ENCODE measurements around the gene SH3BP5. TPM values are rescaled to one million over a fixed set of nuclear protein-coding genes. Genes with fewer than 3 reads are reported as not detected.
"Not testable (repeated sequence)": the region's sequence is repeated elsewhere in the genome, so short reads cannot be mapped to it uniquely, and the experiment has no call there.

SH3BP5 gene
- total and polyA plus RNA-seq, 4 experiments from 2014 or later: 48.2 to 118 (median 56.3) TPM

DNA sequence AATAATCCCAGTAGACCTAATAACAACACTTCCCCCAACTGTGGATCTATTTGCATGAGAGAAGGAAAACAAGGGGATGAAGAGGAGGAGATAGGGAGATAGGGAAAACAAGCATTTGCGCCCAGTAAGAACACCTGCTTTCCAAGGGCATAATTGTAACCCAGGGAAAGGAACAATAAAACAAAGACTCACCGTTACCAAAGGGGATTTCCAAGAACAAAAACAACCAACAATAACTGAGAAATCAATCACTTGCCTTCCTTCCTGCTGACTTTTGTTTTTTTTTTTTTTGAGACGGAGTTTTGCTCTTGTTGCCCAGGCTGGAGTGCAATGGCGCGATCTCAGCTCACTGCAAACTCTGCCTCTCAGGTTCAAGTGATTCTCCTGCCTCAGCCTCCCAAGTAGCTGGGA is 24.3 kb upstream of the SH3BP5 start:
- H3K36me3 ChIP-seq (ENCODE audit: insufficient read depth, low read length); H3K9me3 ChIP-seq (ENCODE audit: control insufficient read depth in 1 of 2, low read length in 2 of 2); H3K27me3 ChIP-seq (ENCODE audit: insufficient read depth, low read length); H3K9me3 Mint-ChIP-seq; H3K27me3 Mint-ChIP-seq; H3K36me3 Mint-ChIP-seq: not testable (repeated sequence)
- intact Hi-C loops (cut with micrococcal nuclease): loop anchor here (1.0 kb wide), 1 partner anchor 9 kb away; no protein-coding TSS in a partner anchor
- Histone ChIP-seq H3K4me1 (ENCODE audit: insufficient read depth, low read length) (peaks cover 67% of the 10 kb centered on the region), H3K4me3 (ENCODE audit: low read length in 2 of 2) (peak overlapping the region in 1 of 2 donors; percentile 49), H3K27ac (ENCODE audit: low read depth, low read length) (peak overlapping the region; percentile 72)
- CTCF ChIA-PET (ENCODE audit: partially characterized antibody): interaction anchor here (1.2 to 8.8 kb wide), 7 partner anchors 8 to 89 kb away, joined by 3 to 41 read pairs (median 7); partner anchors contain the start of gene SH3BP5
- POLR2A ChIA-PET (ENCODE audit: partially characterized antibody): interaction anchor here (0.7 to 3.0 kb wide), 4 partner anchors 9 to 1051 kb away, joined by 3 to 20 read pairs (median 6); partner anchors contain the start of gene SH3BP5
- H3K27ac Mint-ChIP-seq: peak overlapping the region; percentile 90 to 99 (median 97)
- DNase-seq: peak in 4 of 5 donors; percentile 55 to 79 (median 66)
- H3K4me3 Mint-ChIP-seq: peak overlapping the region; percentile 36 to 91 (median 80)
- H3K4me1 Mint-ChIP-seq: peaks cover 33 to 58% (median 50%) of the 10 kb centered on the region in 4 donors

DNA sequence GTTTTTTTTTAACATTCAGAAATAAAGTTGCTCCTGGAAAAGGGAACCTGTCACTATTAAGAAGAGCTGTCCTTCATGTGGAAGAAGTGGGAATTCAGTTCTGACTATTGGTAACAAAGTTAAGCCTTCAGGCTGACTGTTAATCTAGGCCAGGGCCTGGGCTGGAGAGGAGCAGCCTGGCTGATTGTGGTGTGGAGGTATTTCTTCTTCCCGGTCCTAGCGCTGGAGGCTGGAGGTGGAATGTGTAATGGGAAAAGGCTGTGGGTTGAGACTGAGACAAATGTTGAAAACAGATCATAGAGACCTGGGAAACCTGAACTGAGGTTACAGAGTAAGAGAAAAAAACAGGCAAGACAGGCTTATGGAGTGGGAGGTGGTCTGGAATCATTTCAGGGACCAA is 23.8 kb upstream of the SH3BP5 start:
- Histone ChIP-seq H3K27ac (ENCODE audit: low read depth, low read length) (peak overlapping the region; percentile 72), H3K36me3 (ENCODE audit: insufficient read depth, low read length) (no peaks in the 10 kb centered on the region), H3K9me3 (ENCODE audit: control insufficient read depth in 1 of 2, low read length in 2 of 2) (no peaks in the 10 kb centered on the region), H3K27me3 (ENCODE audit: insufficient read depth, low read length) (no peaks in the 10 kb centered on the region), H3K4me3 (ENCODE audit: low read length in 2 of 2) (peak overlapping the region in 1 of 2 donors; percentile 49), H3K4me1 (ENCODE audit: insufficient read depth, low read length) (peaks cover 67% of the 10 kb centered on the region)
- Mint-ChIP-seq H3K36me3 (peaks cover 0 to 1% of the 10 kb centered on the region in 2 donors), H3K27ac (peak overlapping the region; percentile 90 to 99 (median 97)), H3K27me3 (no peaks in the 10 kb centered on the region), H3K9me3 (peaks cover 0 to 9% (median 4%) of the 10 kb centered on the region in 8 donors), H3K4me1 (peaks cover 30 to 57% (median 46%) of the 10 kb centered on the region in 4 donors), H3K4me3 (peak overlapping the region; percentile 62 to 91 (median 80))
- ChIA-PET CTCF (ENCODE audit: partially characterized antibody) (interaction anchor here (1.5 to 8.8 kb wide), 5 partner anchors 9 to 89 kb away, joined by 5 to 41 read pairs (median 7); partner anchors contain the start of gene SH3BP5), POLR2A (ENCODE audit: partially characterized antibody) (interaction anchor here (0.8 to 3.0 kb wide), 5 partner anchors 8 to 85 kb away, joined by 3 to 20 read pairs (median 5); partner anchors contain the start of gene SH3BP5)
- DNase-seq: no peak
- intact Hi-C loops (cut with micrococcal nuclease): loop anchor here (1.0 kb wide), 1 partner anchor 9 kb away; no protein-coding TSS in a partner anchor

DNA sequence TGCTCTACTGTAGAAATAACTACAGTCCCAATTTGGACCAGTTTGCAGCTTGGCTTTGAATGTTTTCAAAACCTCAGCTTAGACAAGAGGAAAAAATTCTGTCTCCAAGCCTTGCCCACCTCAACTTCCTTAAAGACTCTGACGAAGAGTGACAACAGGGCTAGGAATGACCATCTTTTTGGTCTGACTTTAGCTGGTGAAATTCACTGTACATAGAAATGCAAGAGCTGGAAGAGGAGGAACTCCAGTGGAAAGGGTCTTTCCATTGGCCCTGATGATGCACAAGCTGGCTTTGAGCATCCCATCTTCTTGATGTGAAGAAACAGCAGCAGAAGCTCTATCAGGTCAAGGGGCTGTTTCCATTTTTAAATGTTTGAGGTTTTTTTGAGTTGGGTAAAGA is 22.7 kb upstream of the SH3BP5 start:
- Histone ChIP-seq H3K27me3 (ENCODE audit: insufficient read depth, low read length) (no peaks in the 10 kb centered on the region), H3K4me3 (ENCODE audit: low read length in 2 of 2) (no peak overlapping the region), H3K27ac (ENCODE audit: low read depth, low read length) (no peak overlapping the region), H3K9me3 (ENCODE audit: control insufficient read depth in 1 of 2, low read length in 2 of 2) (no peaks in the 10 kb centered on the region), H3K4me1 (ENCODE audit: insufficient read depth, low read length) (peaks cover 63% of the 10 kb centered on the region), H3K36me3 (ENCODE audit: insufficient read depth, low read length) (no peaks in the 10 kb centered on the region)
- Mint-ChIP-seq H3K9me3 (peaks cover 0 to 17% (median 10%) of the 10 kb centered on the region in 8 donors), H3K4me3 (peak overlapping the region in 1 of 8 donors; percentile 61), H3K36me3 (peaks cover 1 to 5% of the 10 kb centered on the region in 2 donors), H3K4me1 (peaks cover 29 to 56% (median 45%) of the 10 kb centered on the region in 4 donors), H3K27me3 (no peaks in the 10 kb centered on the region), H3K27ac (peak overlapping the region; percentile 22 to 98 (median 67))
- CTCF ChIA-PET (ENCODE audit: partially characterized antibody): interaction anchor here (0.9 to 8.8 kb wide), 10 partner anchors 8 to 304 kb away, joined by 3 to 41 read pairs (median 4); partner anchors contain the start of gene SH3BP5
- no peak for DNase-seq
- intact Hi-C loops (cut with micrococcal nuclease): no loop called here
- POLR2A ChIA-PET (ENCODE audit: partially characterized antibody): interaction anchor here (0.8 to 3.0 kb wide), 6 partner anchors 7 to 88 kb away, joined by 3 to 20 read pairs (median 4); partner anchors contain the start of gene SH3BP5

DNA sequence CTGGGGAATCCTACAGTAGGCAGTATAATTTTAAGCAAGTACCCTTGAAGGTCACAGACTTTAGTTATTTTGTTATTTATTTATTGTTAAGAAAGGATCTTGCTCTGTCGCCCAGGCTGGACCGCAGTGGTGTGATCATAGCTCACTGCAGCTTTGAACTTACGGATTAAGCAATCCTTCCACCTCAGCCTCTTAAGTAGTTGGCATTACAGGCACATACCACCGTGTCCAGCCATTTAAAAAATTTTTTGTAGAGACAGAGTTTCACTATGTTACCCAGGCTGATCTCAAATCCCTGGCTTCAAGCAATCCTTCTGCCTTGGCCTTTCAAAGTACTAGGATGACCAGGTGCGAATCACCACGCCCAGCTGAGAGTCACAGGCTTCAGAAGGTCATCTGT is 22.1 kb upstream of the SH3BP5 start:
- POLR2A ChIA-PET (ENCODE audit: partially characterized antibody): interaction anchor here (1.0 to 3.0 kb wide), 3 partner anchors 9 to 21 kb away, joined by 3 to 20 read pairs (median 4); partner anchors contain the start of gene SH3BP5
- no peaks in the 10 kb centered on the region for H3K36me3 ChIP-seq (ENCODE audit: insufficient read depth, low read length)
- Mint-ChIP-seq H3K36me3 (peaks cover 1 to 5% of the 10 kb centered on the region in 2 donors), H3K27ac (peak overlapping the region in 5 of 7 donors; percentile 30 to 98 (median 90)), H3K4me3 (no peak overlapping the region), H3K27me3 (no peaks in the 10 kb centered on the region), H3K9me3 (peaks cover 0 to 17% (median 13%) of the 10 kb centered on the region in 8 donors), H3K4me1 (peaks cover 33 to 62% (median 49%) of the 10 kb centered on the region in 4 donors)
- no peak overlapping the region for H3K4me3 ChIP-seq (ENCODE audit: low read length in 2 of 2)
- DNase-seq: no peak
- intact Hi-C loops (cut with micrococcal nuclease): no loop called here
- peaks cover 63% of the 10 kb centered on the region for H3K4me1 ChIP-seq (ENCODE audit: insufficient read depth, low read length)
- CTCF ChIA-PET (ENCODE audit: partially characterized antibody): interaction anchor here (0.9 to 8.8 kb wide), 7 partner anchors 9 to 87 kb away, joined by 3 to 41 read pairs (median 4); partner anchors contain the start of gene SH3BP5
- no peak overlapping the region for H3K27ac ChIP-seq (ENCODE audit: low read depth, low read length)
- no peaks in the 10 kb centered on the region for H3K9me3 ChIP-seq (ENCODE audit: control insufficient read depth in 1 of 2, low read length in 2 of 2)
- no peaks in the 10 kb centered on the region for H3K27me3 ChIP-seq (ENCODE audit: insufficient read depth, low read length)

DNA sequence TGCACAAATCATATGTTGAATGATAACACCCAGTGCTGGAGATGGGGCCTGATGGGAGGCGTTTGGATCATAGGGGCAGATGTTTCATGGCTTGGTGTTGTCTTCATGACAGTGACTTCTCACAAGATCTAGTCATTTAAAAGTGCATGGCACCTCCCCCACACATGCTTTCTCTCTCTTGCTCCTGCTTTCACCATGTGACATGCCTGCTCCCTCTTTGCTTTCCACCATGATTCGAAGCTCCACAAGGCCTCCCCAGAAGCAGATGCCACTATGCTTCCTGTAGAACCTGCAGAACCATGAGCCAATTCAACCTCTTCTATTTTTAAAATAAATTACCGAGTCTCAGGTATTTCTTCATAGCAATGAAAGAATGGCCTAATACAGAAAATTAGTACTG is 17.8 kb upstream of the SH3BP5 start:
- intact Hi-C loops (cut with micrococcal nuclease): no loop called here
- Histone ChIP-seq H3K9me3 (ENCODE audit: control insufficient read depth in 1 of 2, low read length in 2 of 2) (no peaks in the 10 kb centered on the region), H3K4me3 (ENCODE audit: low read length in 2 of 2) (no peak overlapping the region), H3K4me1 (ENCODE audit: insufficient read depth, low read length) (peaks cover 72% of the 10 kb centered on the region), H3K27me3 (ENCODE audit: insufficient read depth, low read length) (no peaks in the 10 kb centered on the region), H3K27ac (ENCODE audit: low read depth, low read length) (no peak overlapping the region), H3K36me3 (ENCODE audit: insufficient read depth, low read length) (no peaks in the 10 kb centered on the region)
- ChIA-PET CTCF (ENCODE audit: partially characterized antibody) (interaction anchor here (0.8 to 6.6 kb wide), 5 partner anchors 8 to 20 kb away, joined by 4 to 51 read pairs (median 5); partner anchors contain the start of gene SH3BP5), POLR2A (ENCODE audit: partially characterized antibody) (interaction anchor here (1.8 kb wide), 1 partner anchor 11 kb away, joined by 4 read pairs; no protein-coding TSS in a partner anchor)
- Mint-ChIP-seq H3K4me1 (peaks cover 47 to 77% (median 63%) of the 10 kb centered on the region in 4 donors), H3K36me3 (peaks cover 2 to 5% of the 10 kb centered on the region in 2 donors), H3K9me3 (peaks cover 0 to 17% (median 13%) of the 10 kb centered on the region in 8 donors), H3K27ac (peak overlapping the region in 5 of 7 donors; percentile 58 to 93 (median 89)), H3K4me3 (peak overlapping the region in 7 of 8 donors; percentile 4 to 77 (median 18)), H3K27me3 (no peaks in the 10 kb centered on the region)
- no peak for DNase-seq

DNA sequence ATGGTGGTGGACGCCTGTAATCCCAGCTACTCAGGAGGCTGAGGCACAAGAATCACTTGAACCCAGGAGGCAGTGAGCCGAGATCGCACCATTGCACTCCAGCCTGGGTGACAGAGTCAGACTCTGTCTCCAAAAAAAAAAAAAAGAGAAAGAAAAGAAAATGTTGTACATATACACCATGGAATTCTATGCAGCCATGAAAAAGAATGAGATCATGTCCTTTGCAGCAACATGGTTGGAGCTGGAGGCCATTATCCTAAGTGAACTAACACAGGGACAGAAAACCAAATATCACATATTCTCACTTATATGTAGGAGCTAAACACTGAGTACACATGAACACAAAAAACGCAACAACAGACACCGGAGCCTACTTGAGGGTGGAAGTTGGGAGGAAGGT is 17.1 kb upstream of the SH3BP5 start:
- H3K4me3 ChIP-seq (ENCODE audit: low read length in 2 of 2); intact Hi-C loops (cut with micrococcal nuclease); H3K27me3 ChIP-seq (ENCODE audit: insufficient read depth, low read length); H3K27ac ChIP-seq (ENCODE audit: low read depth, low read length); H3K36me3 ChIP-seq (ENCODE audit: insufficient read depth, low read length); H3K36me3 Mint-ChIP-seq; H3K9me3 ChIP-seq (ENCODE audit: control insufficient read depth in 1 of 2, low read length in 2 of 2); DNase-seq; H3K27me3 Mint-ChIP-seq: not testable (repeated sequence)
- Mint-ChIP-seq H3K9me3 (peaks cover 0 to 17% (median 13%) of the 10 kb centered on the region in 8 donors), H3K4me3 (peak overlapping the region in 2 of 8 donors; percentile 3 to 39), H3K27ac (peak overlapping the region in 5 of 7 donors; percentile 30 to 91 (median 58)), H3K4me1 (peaks cover 47 to 78% (median 62%) of the 10 kb centered on the region in 4 donors)
- H3K4me1 ChIP-seq (ENCODE audit: insufficient read depth, low read length): peaks cover 71% of the 10 kb centered on the region
- ChIA-PET CTCF (ENCODE audit: partially characterized antibody) (interaction anchor here (0.7 to 6.6 kb wide), 6 partner anchors 9 to 194 kb away, joined by 3 to 51 read pairs (median 4); partner anchors contain the start of gene SH3BP5), POLR2A (ENCODE audit: partially characterized antibody) (interaction anchor here (0.9 to 4.8 kb wide), 6 partner anchors 10 to 79 kb away, joined by 3 to 47 read pairs (median 4); no protein-coding TSS in a partner anchor)

Data from CD4-positive, alpha-beta memory T cell (primary cell).